Measurements from ENCODE around the gene HES1.

Gene HES1

DNA sequence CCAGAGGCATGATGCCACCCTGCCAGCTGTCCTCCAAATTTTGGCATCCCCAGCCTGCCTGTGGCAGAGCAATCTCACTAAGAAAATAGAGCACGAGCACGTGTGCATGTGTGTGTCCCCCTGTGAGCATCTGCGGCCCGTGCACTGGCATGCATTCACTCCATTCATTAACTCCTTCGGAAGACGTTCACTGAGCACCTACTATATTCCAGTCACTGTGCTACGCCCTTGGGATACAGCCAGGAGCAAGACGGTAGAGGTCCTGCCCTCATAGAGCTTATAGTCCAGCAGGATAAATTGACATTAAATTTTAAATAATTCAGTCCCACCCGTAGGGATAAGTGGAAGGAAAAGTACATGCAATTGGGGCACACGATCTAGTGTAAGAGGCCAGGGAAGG, 40.0 kb upstream of the HES1 start:
- H3K36me3 Mint-ChIP-seq (ENCODE audit: low read depth) = no peaks in the 10 kb centered on the region
- H3K4me3 Mint-ChIP-seq = no peak overlapping the region
- H3K4me1 Mint-ChIP-seq = peaks cover 55% of the 10 kb centered on the region
- H3K9me3 Mint-ChIP-seq = no peaks in the 10 kb centered on the region
- H3K27me3 Mint-ChIP-seq (ENCODE audit: low read depth) = peaks cover 42% of the 10 kb centered on the region
- peak overlapping the region in 2 of 3 experiments; percentile 31 to 78 for H3K27ac Mint-ChIP-seq
- TF ChIP-seq, protein P1, sequence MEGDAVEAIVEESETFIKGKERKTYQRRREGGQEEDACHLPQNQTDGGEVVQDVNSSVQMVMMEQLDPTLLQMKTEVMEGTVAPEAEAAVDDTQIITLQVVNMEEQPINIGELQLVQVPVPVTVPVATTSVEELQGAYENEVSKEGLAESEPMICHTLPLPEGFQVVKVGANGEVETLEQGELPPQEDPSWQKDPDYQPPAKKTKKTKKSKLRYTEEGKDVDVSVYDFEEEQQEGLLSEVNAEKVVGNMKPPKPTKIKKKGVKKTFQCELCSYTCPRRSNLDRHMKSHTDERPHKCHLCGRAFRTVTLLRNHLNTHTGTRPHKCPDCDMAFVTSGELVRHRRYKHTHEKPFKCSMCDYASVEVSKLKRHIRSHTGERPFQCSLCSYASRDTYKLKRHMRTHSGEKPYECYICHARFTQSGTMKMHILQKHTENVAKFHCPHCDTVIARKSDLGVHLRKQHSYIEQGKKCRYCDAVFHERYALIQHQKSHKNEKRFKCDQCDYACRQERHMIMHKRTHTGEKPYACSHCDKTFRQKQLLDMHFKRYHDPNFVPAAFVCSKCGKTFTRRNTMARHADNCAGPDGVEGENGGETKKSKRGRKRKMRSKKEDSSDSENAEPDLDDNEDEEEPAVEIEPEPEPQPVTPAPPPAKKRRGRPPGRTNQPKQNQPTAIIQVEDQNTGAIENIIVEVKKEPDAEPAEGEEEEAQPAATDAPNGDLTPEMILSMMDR (IDR thresholded peaks at IDR 0.05; ENCODE audit: unreplicated experiment in 3 of 3) = no peak

DNA sequence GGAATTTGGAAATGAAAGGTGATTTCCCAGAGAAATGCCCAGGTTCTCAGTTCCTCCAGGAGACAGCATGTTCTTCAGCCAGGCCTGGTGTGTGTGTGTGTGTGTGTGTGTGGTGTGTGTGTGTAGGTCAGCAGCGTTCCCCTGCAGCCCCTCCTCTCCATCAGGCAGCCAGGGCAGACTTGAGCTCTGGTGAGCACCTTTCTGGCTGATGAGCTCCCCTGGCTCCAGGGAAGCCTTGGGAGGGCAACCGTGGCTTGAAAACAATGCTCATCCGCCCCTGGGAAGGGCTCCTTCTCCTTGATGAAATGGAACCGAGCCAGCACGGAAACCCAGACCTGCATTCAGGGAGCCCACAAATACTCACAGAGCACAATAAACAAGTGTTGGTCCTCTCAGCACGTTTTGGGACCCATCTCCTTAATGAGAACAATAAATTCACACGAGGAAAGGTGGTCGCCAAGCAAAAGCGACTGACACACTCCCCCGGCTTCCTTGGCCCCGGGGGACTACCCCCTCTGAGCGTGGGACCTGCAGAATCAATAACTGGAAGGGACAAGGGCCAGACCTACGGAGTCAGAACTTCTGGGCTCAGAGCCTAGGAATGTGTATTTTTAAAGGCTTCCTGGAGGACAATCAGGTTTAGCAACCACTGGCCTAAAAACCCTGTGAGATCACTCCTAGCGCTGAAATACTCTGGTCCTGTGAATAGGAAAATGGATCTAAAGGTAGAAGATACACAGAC, 38.6 kb upstream of the HES1 start:
- Mint-ChIP-seq H3K4me3 (no peak overlapping the region), H3K9me3 (no peaks in the 10 kb centered on the region), H3K36me3 (ENCODE audit: low read depth) (no peaks in the 10 kb centered on the region), H3K27me3 (ENCODE audit: low read depth) (peaks cover 56% of the 10 kb centered on the region), H3K27ac (peak overlapping the region; percentile 61 to 88 (median 74)), H3K4me1 (peaks cover 53% of the 10 kb centered on the region)
- TF ChIP-seq, protein P1 (IDR thresholded peaks at IDR 0.05; ENCODE audit: unreplicated experiment in 3 of 3) = no peak

DNA sequence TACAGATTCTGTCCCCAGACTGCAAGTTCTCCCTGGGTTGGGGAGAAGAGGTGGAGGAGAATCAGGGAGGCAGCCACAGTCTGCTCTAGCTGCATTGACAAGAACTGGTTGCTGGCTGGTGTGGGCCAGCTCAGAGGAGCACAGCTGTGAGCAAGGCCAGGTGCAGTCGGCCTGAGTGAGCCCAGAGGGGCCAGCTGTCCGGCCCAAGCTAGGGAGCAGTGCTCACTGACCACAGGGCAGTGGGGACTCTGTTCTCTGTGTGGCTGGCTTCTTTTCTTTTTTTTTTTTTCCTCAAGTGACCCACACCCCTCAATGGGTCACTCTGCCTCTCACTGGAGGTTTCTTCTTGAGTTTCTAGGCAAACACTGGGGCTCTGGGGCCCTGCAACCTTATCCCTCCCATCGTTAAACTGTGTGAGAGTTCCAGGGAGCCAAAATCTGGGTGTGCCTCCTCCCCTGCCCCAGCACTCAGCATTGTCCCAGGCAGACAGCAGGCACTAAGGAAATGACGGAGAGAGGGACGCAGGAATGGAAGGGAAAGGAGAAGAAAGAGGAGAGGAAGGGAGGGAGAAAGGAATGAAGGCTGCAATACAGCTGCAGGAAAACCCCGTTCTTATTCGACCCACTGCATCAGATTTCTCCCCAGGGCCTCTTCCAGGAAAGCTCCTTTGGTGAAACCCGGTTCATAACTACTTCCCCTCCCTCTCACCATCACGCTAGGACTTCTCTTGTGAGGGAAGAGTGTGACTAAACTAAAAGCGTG, 37.7 kb upstream of the HES1 start:
- Mint-ChIP-seq H3K4me3 (no peak overlapping the region), H3K4me1 (peaks cover 45% of the 10 kb centered on the region), H3K9me3 (no peaks in the 10 kb centered on the region), H3K36me3 (ENCODE audit: low read depth) (no peaks in the 10 kb centered on the region), H3K27me3 (ENCODE audit: low read depth) (peaks cover 63% of the 10 kb centered on the region), H3K27ac (peak overlapping the region; percentile 29 to 88 (median 61))
- TF ChIP-seq, protein P1 (IDR thresholded peaks at IDR 0.05; ENCODE audit: unreplicated experiment in 3 of 3) = no peak

DNA sequence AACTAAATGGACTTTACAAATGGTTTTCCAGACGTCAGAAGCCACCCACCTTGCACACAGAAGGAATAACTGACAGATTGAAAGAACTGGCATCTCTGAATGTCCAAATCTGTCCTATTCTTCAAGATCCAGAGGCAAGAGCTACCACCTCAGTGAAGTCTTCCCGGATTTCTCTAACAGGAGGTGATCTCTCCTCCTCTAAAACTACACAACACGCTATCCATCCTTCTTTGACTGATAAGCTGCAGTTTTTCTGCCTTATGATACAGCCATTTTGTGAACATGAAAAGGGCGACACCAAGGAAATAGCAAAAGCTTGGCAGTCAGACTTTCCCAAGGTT, 37.1 kb upstream of the HES1 start:
- TF ChIP-seq, protein P1 (IDR thresholded peaks at IDR 0.05; ENCODE audit: unreplicated experiment in 3 of 3) = no peak
- peak overlapping the region; percentile 18 to 45 (median 29) for H3K27ac Mint-ChIP-seq
- H3K9me3 Mint-ChIP-seq = no peaks in the 10 kb centered on the region
- H3K36me3 Mint-ChIP-seq (ENCODE audit: low read depth) = no peaks in the 10 kb centered on the region
- no peak overlapping the region for H3K4me3 Mint-ChIP-seq
- peaks cover 46% of the 10 kb centered on the region for H3K4me1 Mint-ChIP-seq
- peaks cover 66% of the 10 kb centered on the region for H3K27me3 Mint-ChIP-seq (ENCODE audit: low read depth)

DNA sequence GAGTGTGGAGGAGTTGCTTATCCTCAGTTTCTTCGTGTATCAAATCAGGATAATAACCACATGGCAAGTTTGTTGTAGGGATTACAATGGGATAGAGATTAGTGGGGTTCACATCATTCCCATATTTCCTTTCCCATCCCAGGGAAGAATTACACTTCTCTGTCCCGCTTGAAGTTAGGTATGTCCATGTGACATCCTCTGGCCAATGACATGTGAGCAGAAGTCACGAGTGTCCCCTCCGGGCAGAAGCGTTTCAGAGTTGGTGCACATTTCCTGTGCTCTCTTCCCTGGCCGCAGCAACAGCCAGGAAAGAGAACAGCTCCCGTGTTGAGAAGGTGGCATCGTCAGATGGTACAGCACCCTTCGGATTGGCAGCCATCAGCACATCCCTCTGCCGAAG, 36.7 kb upstream of the HES1 start:
- no peaks in the 10 kb centered on the region for H3K9me3 Mint-ChIP-seq
- H3K4me3 Mint-ChIP-seq = no peak overlapping the region
- H3K27me3 Mint-ChIP-seq (ENCODE audit: low read depth) = peaks cover 70% of the 10 kb centered on the region
- peak overlapping the region; percentile 18 to 45 (median 29) for H3K27ac Mint-ChIP-seq
- H3K4me1 Mint-ChIP-seq = peaks cover 48% of the 10 kb centered on the region
- no peaks in the 10 kb centered on the region for H3K36me3 Mint-ChIP-seq (ENCODE audit: low read depth)
- TF ChIP-seq, protein P1 (IDR thresholded peaks at IDR 0.05; ENCODE audit: unreplicated experiment in 3 of 3) = no peak

All from nephron (organoid).